Measurements from ENCODE around the gene CARD10. TPM values are rescaled to one million over a fixed set of nuclear protein-coding genes. Genes with fewer than 3 reads are reported as not detected.

Gene CARD10
- total and polyA plus RNA-seq, 2 of the 13 experiments (the other 11 are each of a cell fraction or from before 2014, with no cell fraction given), result 35.2 to 55.8 TPM

- H3K9ac ChIP-seq (ENCODE audit: insufficient read depth, low read depth, low read length), result no peak overlapping the region
- no peak overlapping the region for H2AFZ ChIP-seq (ENCODE audit: low read length)
- intact Hi-C loops (cut with micrococcal nuclease; ENCODE audit: unreplicated experiment), result loop anchor here (10.0 kb wide), 1 partner anchor 46 kb away; no protein-coding TSS in a partner anchor
- H3K27me3 ChIP-seq (ENCODE audit: control insufficient read depth in 1 of 2, insufficient read depth in 2 of 2, low read length in 2 of 2), result peaks cover 0 to 6% of the 10 kb centered on the region in 2 experiments; a peak in 1 of 5 replicates
- CTCF ChIA-PET (ENCODE audit: low intra/inter-chr PET ratio, low total read pairs), result no interaction called here
- no peaks in the 10 kb centered on the region for H3K79me2 ChIP-seq (ENCODE audit: insufficient read depth, low read length)
- ATAC-seq (no peak), DNase-seq (ENCODE audit: low spot score) (no peak), FAIRE-seq (no peak)
- WGBS (ENCODE audit: low lambda C conversion rate), result 80% methylated on average over 7 of the region's 15 CpGs
- no peak overlapping the region for H3K27ac ChIP-seq (ENCODE audit: extremely low read length, insufficient read depth, low read length)
- no peaks in the 10 kb centered on the region for H3K9me3 ChIP-seq (ENCODE audit: low read length)
- H3K4me1 ChIP-seq (ENCODE audit: insufficient read depth, low read length), result peaks cover 63% of the 10 kb centered on the region
- H3K4me2 ChIP-seq (ENCODE audit: low read depth, low read length), result no peak overlapping the region
- no peaks in the 10 kb centered on the region for H4K20me1 ChIP-seq (ENCODE audit: insufficient read depth, low read length)
- POLR2A ChIA-PET, result no interaction called here
- in situ Hi-C loops (cut with HindIII; ENCODE audit: extremely low pct_ligation_motif_present, low pct_unique_long_range_greater_than_20kb), result no loop called here
- no TSS peak for BruUV-seq (replicated peaks)
- H3K4me3 ChIP-seq (replicated peaks in 1 of 3; ENCODE audit: insufficient read depth in 1 of 3, low read depth in 2 of 3, low read length in 3 of 3), result no peak overlapping the region
- H3K36me3 ChIP-seq (replicated peaks in 1 of 2; ENCODE audit: control insufficient read depth in 1 of 2, insufficient read depth in 2 of 2, low read length in 2 of 2), result no peaks in the 10 kb centered on the region
- TF ChIP-seq, protein P1, sequence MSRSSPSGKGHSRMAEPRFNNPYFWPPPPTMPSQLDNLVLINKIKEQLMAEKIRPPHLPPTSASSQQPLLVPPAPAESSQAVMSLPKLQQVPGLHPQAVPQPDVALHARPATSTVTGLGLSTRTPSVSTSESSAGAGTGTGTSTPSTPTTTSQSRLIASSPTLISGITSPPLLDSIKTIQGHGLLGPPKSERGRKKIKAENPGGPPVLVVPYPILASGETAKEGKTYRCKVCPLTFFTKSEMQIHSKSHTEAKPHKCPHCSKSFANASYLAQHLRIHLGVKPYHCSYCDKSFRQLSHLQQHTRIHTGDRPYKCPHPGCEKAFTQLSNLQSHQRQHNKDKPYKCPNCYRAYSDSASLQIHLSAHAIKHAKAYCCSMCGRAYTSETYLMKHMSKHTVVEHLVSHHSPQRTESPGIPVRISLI (CRISPR knock-in tag; IDR thresholded peaks at IDR 0.05; ENCODE audit: borderline replicate concordance), result no peak
- TF ChIP-seq, protein P2, sequence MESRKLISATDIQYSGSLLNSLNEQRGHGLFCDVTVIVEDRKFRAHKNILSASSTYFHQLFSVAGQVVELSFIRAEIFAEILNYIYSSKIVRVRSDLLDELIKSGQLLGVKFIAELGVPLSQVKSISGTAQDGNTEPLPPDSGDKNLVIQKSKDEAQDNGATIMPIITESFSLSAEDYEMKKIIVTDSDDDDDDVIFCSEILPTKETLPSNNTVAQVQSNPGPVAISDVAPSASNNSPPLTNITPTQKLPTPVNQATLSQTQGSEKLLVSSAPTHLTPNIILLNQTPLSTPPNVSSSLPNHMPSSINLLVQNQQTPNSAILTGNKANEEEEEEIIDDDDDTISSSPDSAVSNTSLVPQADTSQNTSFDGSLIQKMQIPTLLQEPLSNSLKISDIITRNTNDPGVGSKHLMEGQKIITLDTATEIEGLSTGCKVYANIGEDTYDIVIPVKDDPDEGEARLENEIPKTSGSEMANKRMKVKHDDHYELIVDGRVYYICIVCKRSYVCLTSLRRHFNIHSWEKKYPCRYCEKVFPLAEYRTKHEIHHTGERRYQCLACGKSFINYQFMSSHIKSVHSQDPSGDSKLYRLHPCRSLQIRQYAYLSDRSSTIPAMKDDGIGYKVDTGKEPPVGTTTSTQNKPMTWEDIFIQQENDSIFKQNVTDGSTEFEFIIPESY (CRISPR knock-in tag; IDR thresholded peaks at IDR 0.05), result 0 out of 2 replicates have a peak, but pooled peaks have one; percentile 54
- TF ChIP-seq, protein P3, sequence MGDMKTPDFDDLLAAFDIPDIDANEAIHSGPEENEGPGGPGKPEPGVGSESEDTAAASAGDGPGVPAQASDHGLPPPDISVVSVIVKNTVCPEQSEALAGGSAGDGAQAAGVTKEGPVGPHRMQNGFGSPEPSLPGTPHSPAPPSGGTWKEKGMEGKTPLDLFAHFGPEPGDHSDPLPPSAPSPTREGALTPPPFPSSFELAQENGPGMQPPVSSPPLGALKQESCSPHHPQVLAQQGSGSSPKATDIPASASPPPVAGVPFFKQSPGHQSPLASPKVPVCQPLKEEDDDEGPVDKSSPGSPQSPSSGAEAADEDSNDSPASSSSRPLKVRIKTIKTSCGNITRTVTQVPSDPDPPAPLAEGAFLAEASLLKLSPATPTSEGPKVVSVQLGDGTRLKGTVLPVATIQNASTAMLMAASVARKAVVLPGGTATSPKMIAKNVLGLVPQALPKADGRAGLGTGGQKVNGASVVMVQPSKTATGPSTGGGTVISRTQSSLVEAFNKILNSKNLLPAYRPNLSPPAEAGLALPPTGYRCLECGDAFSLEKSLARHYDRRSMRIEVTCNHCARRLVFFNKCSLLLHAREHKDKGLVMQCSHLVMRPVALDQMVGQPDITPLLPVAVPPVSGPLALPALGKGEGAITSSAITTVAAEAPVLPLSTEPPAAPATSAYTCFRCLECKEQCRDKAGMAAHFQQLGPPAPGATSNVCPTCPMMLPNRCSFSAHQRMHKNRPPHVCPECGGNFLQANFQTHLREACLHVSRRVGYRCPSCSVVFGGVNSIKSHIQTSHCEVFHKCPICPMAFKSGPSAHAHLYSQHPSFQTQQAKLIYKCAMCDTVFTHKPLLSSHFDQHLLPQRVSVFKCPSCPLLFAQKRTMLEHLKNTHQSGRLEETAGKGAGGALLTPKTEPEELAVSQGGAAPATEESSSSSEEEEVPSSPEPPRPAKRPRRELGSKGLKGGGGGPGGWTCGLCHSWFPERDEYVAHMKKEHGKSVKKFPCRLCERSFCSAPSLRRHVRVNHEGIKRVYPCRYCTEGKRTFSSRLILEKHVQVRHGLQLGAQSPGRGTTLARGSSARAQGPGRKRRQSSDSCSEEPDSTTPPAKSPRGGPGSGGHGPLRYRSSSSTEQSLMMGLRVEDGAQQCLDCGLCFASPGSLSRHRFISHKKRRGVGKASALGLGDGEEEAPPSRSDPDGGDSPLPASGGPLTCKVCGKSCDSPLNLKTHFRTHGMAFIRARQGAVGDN (CRISPR knock-in tag; IDR thresholded peaks at IDR 0.05), result 0 out of 2 replicates have a peak, but pooled peaks have one; percentile 5
- no peak for TF ChIP-seq ARID4A (CRISPR knock-in tag; IDR thresholded peaks at IDR 0.05; ENCODE audit: borderline replicate concordance)
Observed at GRCh38 chr22:37479196-37479595, 40.0 kb downstream of the CARD10 start.

All from HepG2 (cell line).